Measurements from ENCODE around the gene CEP152. TPM values are rescaled to one million over a fixed set of nuclear protein-coding genes. Genes with fewer than 3 reads are reported as not detected.

CEP152 gene
- total RNA-seq, 1 donor from 2014 or later = 191 TPM

GRCh38 chr15:48802867-48803266, 8.0 kb downstream of the CEP152 start:
- Mint-ChIP-seq H3K4me3 (no peak overlapping the region), H3K27ac (no peak overlapping the region), H3K9me3 (no peaks in the 10 kb centered on the region), H3K4me1 (peaks cover 32% of the 10 kb centered on the region), H3K27me3 (ENCODE audit: insufficient read depth, low read depth) (no peaks in the 10 kb centered on the region), H3K36me3 (peaks cover 2% of the 10 kb centered on the region)
- no peaks in the 10 kb centered on the region for H3K36me3 ChIP-seq
- no peak overlapping the region for H3K4me2 ChIP-seq
- H4K20me1 ChIP-seq (ENCODE audit: low read depth) = no peaks in the 10 kb centered on the region
- H3K27me3 ChIP-seq = no peaks in the 10 kb centered on the region
- DNase-seq (ENCODE audit: low spot score) = no peak
- peaks cover 4% of the 10 kb centered on the region for H3F3A ChIP-seq (ENCODE audit: low read depth)
- no peak for TF ChIP-seq EZH2phosphoT487 (IDR thresholded peaks at IDR 0.05)
- TF ChIP-seq EZH2 (IDR thresholded peaks at IDR 0.05) = no peak
- TF ChIP-seq, protein P1, sequence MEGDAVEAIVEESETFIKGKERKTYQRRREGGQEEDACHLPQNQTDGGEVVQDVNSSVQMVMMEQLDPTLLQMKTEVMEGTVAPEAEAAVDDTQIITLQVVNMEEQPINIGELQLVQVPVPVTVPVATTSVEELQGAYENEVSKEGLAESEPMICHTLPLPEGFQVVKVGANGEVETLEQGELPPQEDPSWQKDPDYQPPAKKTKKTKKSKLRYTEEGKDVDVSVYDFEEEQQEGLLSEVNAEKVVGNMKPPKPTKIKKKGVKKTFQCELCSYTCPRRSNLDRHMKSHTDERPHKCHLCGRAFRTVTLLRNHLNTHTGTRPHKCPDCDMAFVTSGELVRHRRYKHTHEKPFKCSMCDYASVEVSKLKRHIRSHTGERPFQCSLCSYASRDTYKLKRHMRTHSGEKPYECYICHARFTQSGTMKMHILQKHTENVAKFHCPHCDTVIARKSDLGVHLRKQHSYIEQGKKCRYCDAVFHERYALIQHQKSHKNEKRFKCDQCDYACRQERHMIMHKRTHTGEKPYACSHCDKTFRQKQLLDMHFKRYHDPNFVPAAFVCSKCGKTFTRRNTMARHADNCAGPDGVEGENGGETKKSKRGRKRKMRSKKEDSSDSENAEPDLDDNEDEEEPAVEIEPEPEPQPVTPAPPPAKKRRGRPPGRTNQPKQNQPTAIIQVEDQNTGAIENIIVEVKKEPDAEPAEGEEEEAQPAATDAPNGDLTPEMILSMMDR (IDR thresholded peaks at IDR 0.05) = no peak
- no peak overlapping the region for H2AFZ ChIP-seq (replicated peaks)
- H3K79me2 ChIP-seq (ENCODE audit: low read depth) = peaks cover 89% of the 10 kb centered on the region
- H3K4me1 ChIP-seq = peaks cover 41% of the 10 kb centered on the region
- H3K9me3 ChIP-seq (ENCODE audit: low read depth) = no peaks in the 10 kb centered on the region
- no peak overlapping the region for H3K9ac ChIP-seq
- no peak overlapping the region for H3K27ac ChIP-seq
- H3K4me3 ChIP-seq = no peak overlapping the region

- H3K36me3 ChIP-seq = no peaks in the 10 kb centered on the region
- Mint-ChIP-seq H3K9me3 (no peaks in the 10 kb centered on the region), H3K4me1 (peaks cover 37% of the 10 kb centered on the region), H3K4me3 (no peak overlapping the region), H3K27ac (no peak overlapping the region), H3K27me3 (ENCODE audit: insufficient read depth, low read depth) (no peaks in the 10 kb centered on the region), H3K36me3 (peaks cover 4% of the 10 kb centered on the region)
- no peaks in the 10 kb centered on the region for H3K27me3 ChIP-seq
- H3K4me3 ChIP-seq = no peak overlapping the region
- H3F3A ChIP-seq (ENCODE audit: low read depth) = peaks cover 6% of the 10 kb centered on the region
- TF ChIP-seq EZH2phosphoT487 (IDR thresholded peaks at IDR 0.05) = no peak
- TF ChIP-seq, protein P1 (IDR thresholded peaks at IDR 0.05) = no peak
- TF ChIP-seq EZH2 (IDR thresholded peaks at IDR 0.05) = no peak
- no peak overlapping the region for H3K27ac ChIP-seq
- peaks cover 86% of the 10 kb centered on the region for H3K79me2 ChIP-seq (ENCODE audit: low read depth)
- H3K9me3 ChIP-seq (ENCODE audit: low read depth) = no peaks in the 10 kb centered on the region
- no peak overlapping the region for H3K9ac ChIP-seq
- H3K4me2 ChIP-seq = no peak overlapping the region
- H4K20me1 ChIP-seq (ENCODE audit: low read depth) = no peaks in the 10 kb centered on the region
- peaks cover 48% of the 10 kb centered on the region for H3K4me1 ChIP-seq
- no peak for DNase-seq (ENCODE audit: low spot score)
- no peak overlapping the region for H2AFZ ChIP-seq (replicated peaks)
These were observed 8.6 kb downstream of the CEP152 start for GRCh38 chr15:48802257-48802656.

DNA sequence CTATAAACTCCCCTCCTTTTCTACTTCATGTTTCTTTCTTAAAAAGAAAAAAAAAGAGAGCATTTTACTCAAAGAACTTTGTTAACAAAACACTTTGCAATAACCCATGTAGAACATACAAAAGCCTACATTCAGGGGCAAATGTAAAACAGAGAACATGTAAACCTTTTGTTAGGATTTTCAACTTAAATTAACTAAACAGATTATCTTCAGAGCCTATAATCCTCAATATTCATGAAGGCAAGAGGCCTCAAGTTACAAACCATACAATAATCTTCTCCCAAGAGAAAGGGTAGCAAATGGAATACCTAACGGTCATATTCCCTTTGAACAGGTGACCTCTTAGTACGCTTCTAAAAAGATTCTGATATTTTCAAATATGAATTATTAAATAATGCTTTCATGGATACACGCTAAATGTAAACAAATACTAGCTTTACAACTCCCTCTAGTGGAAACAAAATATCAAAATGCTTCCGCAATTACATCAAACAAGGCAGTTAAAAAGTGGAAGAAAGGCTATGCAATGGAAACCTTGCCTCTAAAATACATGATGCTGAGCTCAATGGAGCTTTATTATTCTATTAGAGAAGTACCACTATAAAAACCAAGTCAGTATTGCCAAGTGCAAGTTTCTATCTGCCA, 9.9 kb downstream of the CEP152 start:
- peaks cover 73% of the 10 kb centered on the region for H3K79me2 ChIP-seq (ENCODE audit: low read depth)
- peak overlapping the region; percentile 59 for H3K27ac ChIP-seq
- Mint-ChIP-seq H3K4me3 (no peak overlapping the region), H3K27me3 (ENCODE audit: insufficient read depth, low read depth) (no peaks in the 10 kb centered on the region), H3K4me1 (peaks cover 32% of the 10 kb centered on the region), H3K9me3 (no peaks in the 10 kb centered on the region), H3K36me3 (peaks cover 4% of the 10 kb centered on the region), H3K27ac (peak overlapping the region; percentile 21)
- H3K36me3 ChIP-seq = no peaks in the 10 kb centered on the region
- H3F3A ChIP-seq (ENCODE audit: low read depth) = peaks cover 6% of the 10 kb centered on the region
- no peak overlapping the region for H3K9ac ChIP-seq
- H3K27me3 ChIP-seq = no peaks in the 10 kb centered on the region
- TF ChIP-seq, protein P1 (IDR thresholded peaks at IDR 0.05) = peak; percentile 46
- TF ChIP-seq EZH2phosphoT487 (IDR thresholded peaks at IDR 0.05) = no peak
- H2AFZ ChIP-seq (replicated peaks) = no peak overlapping the region
- H3K4me3 ChIP-seq = no peak overlapping the region
- H3K9me3 ChIP-seq (ENCODE audit: low read depth) = no peaks in the 10 kb centered on the region
- H3K4me1 ChIP-seq = peaks cover 50% of the 10 kb centered on the region
- H3K4me2 ChIP-seq = peak overlapping the region; percentile 25
- no peak for DNase-seq (ENCODE audit: low spot score)
- H4K20me1 ChIP-seq (ENCODE audit: low read depth) = no peaks in the 10 kb centered on the region

Measured in neural progenitor cell (in vitro differentiated cells).